RPMI7951 (cell line): ENCODE results near the gene PARP15. TPM values are rescaled to one million over a fixed set of nuclear protein-coding genes. Genes with fewer than 3 reads are reported as not detected.
A peak's percentile ranks its signal among the peaks of the same experiment; 100 is the strongest.
"Not testable (repeated sequence)": the region's sequence is repeated elsewhere in the genome, so short reads cannot be mapped to it uniquely, and the experiment has no call there.

Source experiments
- DNase-seq: peaks from one replicate; pipeline ENCODE4 v3.0.0-alpha.2; 2012; ENCODE audit warnings: low read depth
- total RNA-seq: library from RNA; depleted of rRNA; stranded (reverse); fragments of >200 nt; shearing (Covaris generic); gene quantifications from 2 replicates; pipeline ENCODE4 v1.2.3, GENCODE V29; 2014; rRNA removed

The PARP15 gene
- total RNA-seq, 1 experiment from 2014 or later: not detected

GRCh38 chr3:122665881-122666280, 88.4 kb downstream of the PARP15 start:
- no peak for DNase-seq

- DNase-seq: peak; percentile 64
These were observed 91.7 kb downstream of the PARP15 start for GRCh38 chr3:122668930-122669730.

DNA sequence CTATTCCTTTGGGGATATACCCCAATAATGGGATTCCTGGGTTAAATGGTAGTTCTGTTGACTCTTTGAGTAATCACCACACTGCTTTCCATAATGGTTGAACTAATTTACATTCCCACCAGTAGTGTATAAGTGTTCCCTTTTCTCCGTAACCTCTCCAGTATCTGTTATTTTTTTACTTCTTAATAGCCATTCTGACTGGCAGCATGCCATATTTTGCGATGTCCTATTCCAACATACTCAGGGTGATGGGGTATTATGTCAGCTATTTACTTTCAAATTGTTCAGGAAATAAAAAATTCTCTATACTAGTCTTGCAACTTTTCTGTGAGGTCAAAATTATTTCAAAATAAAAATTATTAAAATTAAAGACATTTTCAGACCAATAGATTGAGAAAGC, 94.1 kb downstream of the PARP15 start:
- no peak for DNase-seq

- DNase-seq: no peak
These were observed 96.9 kb downstream of the PARP15 start for GRCh38 chr3:122674339-122674738.

DNA sequence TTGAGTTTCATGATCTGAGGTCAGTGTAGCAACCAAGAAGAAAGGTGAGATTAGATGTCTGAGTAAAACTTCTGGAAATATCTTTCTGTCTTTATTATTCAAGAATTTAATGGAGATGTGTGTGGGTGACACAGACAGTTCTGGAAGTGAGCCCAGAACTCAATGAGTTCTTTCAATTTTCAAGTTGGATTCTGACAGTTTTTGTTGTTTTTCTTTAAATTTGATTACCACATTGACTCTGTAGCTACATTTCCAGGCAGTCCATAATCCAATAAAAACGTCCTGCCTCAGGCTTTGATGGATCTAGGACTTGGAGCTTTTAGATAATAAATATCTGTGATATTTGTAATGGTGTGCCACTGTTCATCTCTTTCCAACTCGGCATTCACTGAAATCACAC, 99.3 kb downstream of the PARP15 start:
- peak; percentile 26 for DNase-seq

DNA sequence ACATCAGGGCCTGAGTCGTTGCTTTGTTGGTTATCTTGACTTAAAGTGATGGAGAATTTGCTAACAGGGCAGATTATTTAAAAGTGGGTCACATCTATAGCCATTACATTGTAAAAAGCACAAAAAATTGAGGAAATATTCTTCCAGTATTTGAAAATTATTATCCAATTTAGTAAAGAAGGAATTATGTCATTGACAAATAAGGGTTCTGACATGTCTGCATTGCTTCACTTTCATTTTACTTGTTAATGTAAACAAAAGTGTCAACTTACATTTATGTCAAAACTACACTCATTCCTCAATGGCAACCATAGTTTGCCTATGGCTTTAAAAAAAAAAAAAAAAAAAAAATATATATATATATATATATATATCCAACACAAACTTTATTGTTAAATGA, 99.8 kb downstream of the PARP15 start:
- no peak for DNase-seq

- DNase-seq: no peak
These were observed 101.1 kb downstream of the PARP15 start for GRCh38 chr3:122678506-122678905.

GRCh38 chr3:122679085-122679881, 101.8 kb downstream of the PARP15 start:
- peak; percentile 85 for DNase-seq

GRCh38 chr3:122679882-122680474, 102.5 kb downstream of the PARP15 start:
- peak; percentile 55 for DNase-seq

- peak; percentile 79 for DNase-seq
These were observed 103.2 kb downstream of the PARP15 start, which contains the start of gene PARP14 for GRCh38 chr3:122680475-122681283. Gene PARP14 (plus strand): TSS chr3:122680839. CDS start chr3:122680884, 45 bp downstream.

- DNase-seq: no peak
These were observed 104.0 kb downstream of the PARP15 start for GRCh38 chr3:122681284-122681973.

DNA sequence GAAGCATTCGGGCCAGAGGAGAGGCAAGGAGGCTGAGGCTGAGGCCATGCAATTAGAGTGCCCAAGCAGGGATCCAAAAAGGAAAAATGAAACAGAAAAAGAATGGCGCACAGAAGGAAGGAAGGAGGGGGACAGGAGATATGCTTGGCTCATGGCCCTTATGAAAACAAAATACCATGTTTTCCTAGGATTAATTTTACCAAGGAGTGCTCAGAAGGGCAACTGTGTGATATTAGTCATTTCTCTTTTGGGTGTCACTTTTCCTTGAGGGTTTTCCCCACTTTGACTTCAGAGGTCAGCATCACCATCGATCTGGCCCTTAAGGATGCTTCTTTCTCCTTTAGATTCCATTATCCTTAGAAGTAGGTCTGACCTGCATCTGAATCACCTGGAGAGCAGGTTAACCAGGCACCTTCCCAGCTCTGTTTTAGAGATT, 104.5 kb downstream of the PARP15 start:
- DNase-seq: peak; percentile 10

DNA sequence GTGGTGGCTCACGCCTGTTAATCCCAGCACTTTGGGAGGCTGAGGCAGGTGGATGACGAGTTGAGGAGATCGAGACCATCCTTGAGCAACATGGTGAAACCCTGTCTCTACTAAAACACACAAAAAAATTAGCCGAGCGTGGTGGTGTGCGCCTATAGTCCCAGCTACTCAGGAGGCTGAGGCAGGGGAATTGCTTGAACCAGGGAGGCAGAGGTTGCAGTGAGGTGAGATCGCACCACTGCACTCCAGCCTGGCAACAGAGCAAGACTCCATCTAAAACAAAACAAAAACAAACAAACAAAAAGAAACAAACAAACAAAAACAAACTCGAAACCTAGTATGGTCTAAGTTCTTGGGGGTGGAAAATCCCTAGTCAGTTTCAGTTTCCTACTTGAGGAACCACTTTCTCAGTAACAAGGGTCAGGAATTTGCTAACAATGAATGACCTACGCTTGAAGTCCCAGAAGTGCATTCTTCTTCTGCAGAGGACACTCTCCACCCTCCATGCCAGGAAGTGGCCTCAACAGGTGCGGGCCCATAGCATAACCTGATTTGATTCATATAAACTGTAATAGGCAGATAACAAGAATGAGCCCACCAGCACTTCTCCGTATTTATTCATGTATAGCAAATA, 105.4 kb downstream of the PARP15 start:
- not testable (repeated sequence) for DNase-seq

DNA sequence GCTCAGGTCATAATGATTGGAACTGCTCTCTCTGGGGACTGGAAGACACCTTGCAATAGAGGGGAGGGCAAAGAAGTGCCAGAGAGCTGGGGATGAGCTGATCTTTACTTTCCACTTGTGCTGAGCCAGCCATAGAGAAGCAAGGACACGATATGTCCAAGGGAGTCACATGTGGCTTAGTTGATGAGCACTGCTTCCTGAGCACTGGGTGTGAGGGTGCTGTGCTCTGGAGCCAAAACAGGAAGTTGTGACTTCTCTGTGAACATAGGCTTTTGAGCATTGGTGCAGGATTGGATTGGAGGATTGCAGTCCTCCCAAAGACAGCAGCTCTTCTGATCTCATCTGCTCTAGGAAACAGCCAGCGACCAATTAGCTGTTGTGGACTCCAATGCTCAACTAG, 109.8 kb downstream of the PARP15 start:
- DNase-seq: no peak

Other genes starting within 250 kb of the PARP15 start
- gene MIX23, start 194.4 kb upstream of the PARP15 start, total RNA-seq: 66.8 and 99.6 TPM in 2 replicates
- 72.1 and 87.6 TPM in 2 replicates for gene FAM162A, start 193.5 kb upstream of the PARP15 start, total RNA-seq
- gene WDR5B, start 161.6 kb upstream of the PARP15 start, total RNA-seq: 6.2 and 9.4 TPM in 2 replicates
- 33.3 and 34.7 TPM in 2 replicates for gene KPNA1, start 62.7 kb upstream of the PARP15 start, total RNA-seq
- 17.4 and 22.1 TPM in 2 replicates for gene PARP9, start 13.3 kb upstream of the PARP15 start, total RNA-seq
- 24.3 and 24.9 TPM in 2 replicates for gene DTX3L, start 13.3 kb upstream of the PARP15 start, total RNA-seq
- gene PARP14, start 103.2 kb downstream of the PARP15 start, total RNA-seq: 73.7 and 113 TPM in 2 replicates
- gene HSPBAP1, start 216.2 kb downstream of the PARP15 start, total RNA-seq: 6.2 and 6.7 TPM in 2 replicates
- 10.6 and 12.1 TPM in 2 replicates for gene SLC49A4, start 217.4 kb downstream of the PARP15 start, total RNA-seq